Mesothelial cell of epicardium (in vitro differentiated cells): ENCODE results near the gene NUP85. TPM values are rescaled to one million over a fixed set of nuclear protein-coding genes. Genes with fewer than 3 reads are reported as not detected.

Experiments
- DNase-seq, 2 experiments: peaks; one replicate each; pipeline ENCODE4 v3.0.0; 2021; ENCODE audit warnings: low spot score in 2 of 2; ENCODE audit not compliant: unreplicated experiment in 2 of 2
- H3K27ac Mint-ChIP-seq: 2 replicates; pipeline ENCODE4 v1.8.0; 2021; ENCODE audit warnings: mixed read lengths
- H3K27me3 Mint-ChIP-seq: 2 replicates; pipeline ENCODE4 v1.8.0; 2021; ENCODE audit warnings: low read depth, mixed read lengths
- H3K36me3 Mint-ChIP-seq: 2 replicates; pipeline ENCODE4 v1.8.0; 2021; ENCODE audit warnings: mixed read lengths
- H3K4me1 Mint-ChIP-seq: 2 replicates; pipeline ENCODE4 v1.8.0; 2021; ENCODE audit warnings: mixed read lengths
- H3K4me3 Mint-ChIP-seq: 2 replicates; pipeline ENCODE4 v1.8.0; 2021; ENCODE audit warnings: mild to moderate bottlenecking, moderate library complexity, mixed read lengths
- H3K9me3 Mint-ChIP-seq: 2 replicates; pipeline ENCODE4 v1.8.0; 2021; ENCODE audit warnings: mixed read lengths
- CTCF ChIP-seq: fragments of 200-600 bp; sonication (generic); IDR thresholded peaks from one replicate; pipeline ENCODE4 v1.5.0; 2021; ENCODE audit warnings: antibody characterized with exemption; ENCODE audit not compliant: unreplicated experiment
- total RNA-seq: library from RNA; stranded (reverse); gene quantifications from 3 replicates; pipeline ENCODE4 v1.2.1, GENCODE V29; 2021

Gene NUP85
- total RNA-seq, 1 donor from 2014 or later = 79.7 TPM

- TF ChIP-seq CTCF = no peak
- Mint-ChIP-seq H3K27me3 (no peaks in the 10 kb centered on the region), H3K4me1 (no peaks in the 10 kb centered on the region), H3K36me3 (peaks cover 22% of the 10 kb centered on the region), H3K4me3 (no peak overlapping the region), H3K27ac (no peak overlapping the region), H3K9me3 (no peaks in the 10 kb centered on the region)
- no peak for DNase-seq
These were observed 35.1 kb downstream of the NUP85 start for GRCh38 chr17:75240394-75241142.

GRCh38 chr17:75241143-75241430 lies 35.6 kb downstream of the NUP85 start:
- no peaks in the 10 kb centered on the region for H3K27me3 Mint-ChIP-seq
- no peaks in the 10 kb centered on the region for H3K4me1 Mint-ChIP-seq
- H3K4me3 Mint-ChIP-seq = no peak overlapping the region
- no peaks in the 10 kb centered on the region for H3K9me3 Mint-ChIP-seq
- TF ChIP-seq CTCF = no peak
- H3K27ac Mint-ChIP-seq = no peak overlapping the region
- peaks cover 21% of the 10 kb centered on the region for H3K36me3 Mint-ChIP-seq
- DNase-seq = no peak

GRCh38 chr17:75241502-75241901 lies 36.0 kb downstream of the NUP85 start:
- H3K36me3 Mint-ChIP-seq = peaks cover 17% of the 10 kb centered on the region
- DNase-seq = no peak
- no peaks in the 10 kb centered on the region for H3K27me3 Mint-ChIP-seq
- H3K4me3 Mint-ChIP-seq = no peak overlapping the region
- no peak for TF ChIP-seq CTCF
- H3K27ac Mint-ChIP-seq = no peak overlapping the region
- H3K9me3 Mint-ChIP-seq = no peaks in the 10 kb centered on the region
- no peaks in the 10 kb centered on the region for H3K4me1 Mint-ChIP-seq

GRCh38 chr17:75241996-75242460 lies 36.5 kb downstream of the NUP85 start:
- no peaks in the 10 kb centered on the region for H3K27me3 Mint-ChIP-seq

GRCh38 chr17:75242461-75243042 lies 37.1 kb downstream of the NUP85 start:
- Mint-ChIP-seq H3K4me1 (no peaks in the 10 kb centered on the region), H3K27me3 (no peaks in the 10 kb centered on the region), H3K27ac (no peak overlapping the region), H3K36me3 (peaks cover 24% of the 10 kb centered on the region), H3K9me3 (no peaks in the 10 kb centered on the region), H3K4me3 (no peak overlapping the region)
- no peak for TF ChIP-seq CTCF
- no peak for DNase-seq

More at GRCh38 chr17:75241996-75242460, 36.5 kb downstream of the NUP85 start:
- H3K4me3 Mint-ChIP-seq = no peak overlapping the region
- no peak for TF ChIP-seq CTCF
- H3K9me3 Mint-ChIP-seq = no peaks in the 10 kb centered on the region
- peaks cover 22% of the 10 kb centered on the region for H3K36me3 Mint-ChIP-seq
- H3K27ac Mint-ChIP-seq = no peak overlapping the region
- H3K4me1 Mint-ChIP-seq = no peaks in the 10 kb centered on the region
- DNase-seq = no peak
